ENCODE measurements around the gene ATP11C.

DNA sequence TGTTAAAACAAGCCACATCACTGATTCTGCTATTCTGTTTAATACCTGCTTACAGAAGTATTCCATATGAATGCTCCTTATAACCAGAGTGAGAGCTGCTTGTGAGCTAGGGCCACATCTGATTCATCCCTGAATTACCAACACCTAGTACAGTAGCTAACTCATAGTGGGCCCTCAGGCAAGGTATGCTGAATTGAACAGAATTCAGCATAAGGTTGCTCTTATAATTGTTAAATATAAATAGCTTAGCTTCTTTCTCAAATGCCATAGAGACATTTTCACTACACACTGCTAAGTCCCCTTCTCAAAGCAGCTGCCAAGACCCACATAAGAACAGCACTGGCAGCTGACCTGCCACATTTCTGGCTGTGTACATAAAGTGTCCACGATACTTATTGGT, 197.9 kb downstream of the ATP11C start:
- no peak for TF ChIP-seq POLR2A (IDR thresholded peaks at IDR 0.05)
- TF ChIP-seq, protein P1, sequence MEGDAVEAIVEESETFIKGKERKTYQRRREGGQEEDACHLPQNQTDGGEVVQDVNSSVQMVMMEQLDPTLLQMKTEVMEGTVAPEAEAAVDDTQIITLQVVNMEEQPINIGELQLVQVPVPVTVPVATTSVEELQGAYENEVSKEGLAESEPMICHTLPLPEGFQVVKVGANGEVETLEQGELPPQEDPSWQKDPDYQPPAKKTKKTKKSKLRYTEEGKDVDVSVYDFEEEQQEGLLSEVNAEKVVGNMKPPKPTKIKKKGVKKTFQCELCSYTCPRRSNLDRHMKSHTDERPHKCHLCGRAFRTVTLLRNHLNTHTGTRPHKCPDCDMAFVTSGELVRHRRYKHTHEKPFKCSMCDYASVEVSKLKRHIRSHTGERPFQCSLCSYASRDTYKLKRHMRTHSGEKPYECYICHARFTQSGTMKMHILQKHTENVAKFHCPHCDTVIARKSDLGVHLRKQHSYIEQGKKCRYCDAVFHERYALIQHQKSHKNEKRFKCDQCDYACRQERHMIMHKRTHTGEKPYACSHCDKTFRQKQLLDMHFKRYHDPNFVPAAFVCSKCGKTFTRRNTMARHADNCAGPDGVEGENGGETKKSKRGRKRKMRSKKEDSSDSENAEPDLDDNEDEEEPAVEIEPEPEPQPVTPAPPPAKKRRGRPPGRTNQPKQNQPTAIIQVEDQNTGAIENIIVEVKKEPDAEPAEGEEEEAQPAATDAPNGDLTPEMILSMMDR (IDR thresholded peaks at IDR 0.05), result no peak
- TF ChIP-seq POLR2AphosphoS5 (IDR thresholded peaks at IDR 0.05), result no peak

Data from gastroesophageal sphincter (tissue), 3 donors.